B cell (primary cell): ENCODE measurements around the gene ZBED1.

Experiments used
- CTCF ChIP-seq: fragments of 200-600 bp; IDR thresholded peaks from one replicate; pipeline ENCODE4 v1.8.0; 2022; ENCODE audit warnings: antibody characterized with exemption, mild to moderate bottlenecking
- EZH2 ChIP-seq: IDR thresholded peaks from 2 replicates; pipeline ENCODE4 v1.6.1; 2012; ENCODE audit warnings: borderline replicate concordance, low read depth, mild to moderate bottlenecking, moderate library complexity, low read length; ENCODE audit not compliant: insufficient read depth, poor library complexity, severe bottlenecking

- no peak for TF ChIP-seq EZH2
- no peak for TF ChIP-seq CTCF
Observed at GRCh38 chrX:2503591-2504500, 3.1 kb upstream of the ZBED1 start.
